Tibial nerve (tissue), 4 donors: ENCODE results near the gene SRRD. TPM values are rescaled to one million over a fixed set of nuclear protein-coding genes. Genes with fewer than 3 reads are reported as not detected.

Experiments
- DNase-seq, 2 donors: peaks; one replicate each; pipeline ENCODE4 v3.0.0-alpha.2; 2019; ENCODE audit warnings: low spot score in 2 of 2
- H3K27ac ChIP-seq, 4 donors: fragments of 200-600 bp; sonication (generic) in 3 of 4; one replicate each; pipeline ENCODE4 v1.5.1; 2017 to 2019; ENCODE audit warnings: mild to moderate bottlenecking in 1 of 4
- H3K27me3 ChIP-seq, 2 donors: fragments of 200-600 bp; sonication (generic) in 1 of 2; one replicate each; pipeline versions ENCODE4 v1.5.1 to v1.6.0; 2017 to 2019
- H3K36me3 ChIP-seq, 3 donors: fragments of 200-600 bp; sonication (generic); one replicate each; pipeline ENCODE4 v1.5.1; 2018 to 2019
- H3K4me1 ChIP-seq, 4 donors: fragments of 200-600 bp; sonication (generic) in 3 of 4; one replicate each; pipeline ENCODE4 v1.5.1; 2017 to 2019
- H3K4me3 ChIP-seq, 4 donors: fragments of 200-600 bp; sonication (generic) in 3 of 4; one replicate each; pipeline ENCODE4 v1.5.1; 2017 to 2019; ENCODE audit warnings: mild to moderate bottlenecking in 1 of 4, moderate library complexity in 1 of 4
- H3K9me3 ChIP-seq, 4 donors: fragments of 200-600 bp; sonication (generic) in 3 of 4; one replicate each; pipeline ENCODE4 v1.5.1; 2017 to 2019
- EP300 ChIP-seq, 2 donors: sonication (generic); formaldehyde crosslinking; IDR thresholded peaks; one replicate each; pipeline ENCODE4 v1.6.1; 2017; ENCODE audit warnings: antibody characterized with exemption in 2 of 2, mild to moderate bottlenecking in 1 of 2
- POLR2A ChIP-seq, 2 donors: fragments of 450-650 bp; IDR thresholded peaks; one replicate each; pipeline ENCODE4 v1.6.1; 2017; ENCODE audit warnings: antibody characterized with exemption in 2 of 2, mild to moderate bottlenecking in 2 of 2, moderate library complexity in 2 of 2
- WGBS, 2 donors: methylation state at CpG; one replicate each; pipeline ENCODE4 v1.1.5; 2018; 5-methylcytosine and 5-hydroxymethylcytosine counted together
- total RNA-seq, 4 donors: library from RNA; depleted of rRNA; stranded (reverse); fragments of >200 nt; gene quantifications; one replicate each; pipeline ENCODE4 v1.1.0, GENCODE V29; 2016
- TF ChIP-seq, protein P1 (sequence below), 5 experiments: fragments of 200-600 bp in 3 of 5; fragments of 450-650 bp in 2 of 5; sonication (generic) in 3 of 5; IDR thresholded peaks; one replicate each; pipeline ENCODE4 v1.5.1; 2016 to 2019; ENCODE audit warnings: antibody characterized with exemption in 5 of 5, mild to moderate bottlenecking in 3 of 5, moderate library complexity in 2 of 5

Gene SRRD
- total RNA-seq, 4 donors from 2014 or later = 9.0 to 17.7 (median 10.4) TPM

DNA sequence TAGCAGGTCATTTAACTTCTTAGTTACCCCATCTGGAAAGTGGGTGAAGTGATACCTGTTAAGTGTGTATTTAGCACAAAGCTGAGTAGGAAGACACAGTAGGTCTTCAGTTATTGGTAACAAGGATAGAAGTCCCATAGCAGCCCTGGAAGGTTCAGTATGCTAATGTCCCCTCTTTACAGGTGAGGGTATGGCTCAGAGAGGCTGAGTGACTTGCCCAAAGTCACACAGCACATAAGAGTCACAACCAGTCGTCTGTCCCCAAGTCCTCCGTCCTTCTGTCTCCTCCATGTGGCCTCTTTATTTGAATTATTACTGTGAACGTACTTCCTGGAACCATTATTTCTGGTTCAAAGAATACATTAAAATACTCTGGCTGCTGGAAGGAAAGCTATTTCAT lies 44.1 kb upstream of the SRRD start:
- H3K27ac ChIP-seq = no peak overlapping the region
- no peaks in the 10 kb centered on the region for H3K36me3 ChIP-seq
- TF ChIP-seq, protein P1, sequence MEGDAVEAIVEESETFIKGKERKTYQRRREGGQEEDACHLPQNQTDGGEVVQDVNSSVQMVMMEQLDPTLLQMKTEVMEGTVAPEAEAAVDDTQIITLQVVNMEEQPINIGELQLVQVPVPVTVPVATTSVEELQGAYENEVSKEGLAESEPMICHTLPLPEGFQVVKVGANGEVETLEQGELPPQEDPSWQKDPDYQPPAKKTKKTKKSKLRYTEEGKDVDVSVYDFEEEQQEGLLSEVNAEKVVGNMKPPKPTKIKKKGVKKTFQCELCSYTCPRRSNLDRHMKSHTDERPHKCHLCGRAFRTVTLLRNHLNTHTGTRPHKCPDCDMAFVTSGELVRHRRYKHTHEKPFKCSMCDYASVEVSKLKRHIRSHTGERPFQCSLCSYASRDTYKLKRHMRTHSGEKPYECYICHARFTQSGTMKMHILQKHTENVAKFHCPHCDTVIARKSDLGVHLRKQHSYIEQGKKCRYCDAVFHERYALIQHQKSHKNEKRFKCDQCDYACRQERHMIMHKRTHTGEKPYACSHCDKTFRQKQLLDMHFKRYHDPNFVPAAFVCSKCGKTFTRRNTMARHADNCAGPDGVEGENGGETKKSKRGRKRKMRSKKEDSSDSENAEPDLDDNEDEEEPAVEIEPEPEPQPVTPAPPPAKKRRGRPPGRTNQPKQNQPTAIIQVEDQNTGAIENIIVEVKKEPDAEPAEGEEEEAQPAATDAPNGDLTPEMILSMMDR (IDR thresholded peaks at IDR 0.05) = no peak
- no peak for TF ChIP-seq POLR2A (IDR thresholded peaks at IDR 0.05)
- TF ChIP-seq EP300 (IDR thresholded peaks at IDR 0.05) = no peak
- no peaks in the 10 kb centered on the region for H3K27me3 ChIP-seq
- no peaks in the 10 kb centered on the region for H3K9me3 ChIP-seq
- no peak overlapping the region for H3K4me3 ChIP-seq
- no peaks in the 10 kb centered on the region for H3K4me1 ChIP-seq
- WGBS, 2 donors = 67 to 77% methylated on average over 3 of the region's 3 CpGs
- no peak for DNase-seq

DNA sequence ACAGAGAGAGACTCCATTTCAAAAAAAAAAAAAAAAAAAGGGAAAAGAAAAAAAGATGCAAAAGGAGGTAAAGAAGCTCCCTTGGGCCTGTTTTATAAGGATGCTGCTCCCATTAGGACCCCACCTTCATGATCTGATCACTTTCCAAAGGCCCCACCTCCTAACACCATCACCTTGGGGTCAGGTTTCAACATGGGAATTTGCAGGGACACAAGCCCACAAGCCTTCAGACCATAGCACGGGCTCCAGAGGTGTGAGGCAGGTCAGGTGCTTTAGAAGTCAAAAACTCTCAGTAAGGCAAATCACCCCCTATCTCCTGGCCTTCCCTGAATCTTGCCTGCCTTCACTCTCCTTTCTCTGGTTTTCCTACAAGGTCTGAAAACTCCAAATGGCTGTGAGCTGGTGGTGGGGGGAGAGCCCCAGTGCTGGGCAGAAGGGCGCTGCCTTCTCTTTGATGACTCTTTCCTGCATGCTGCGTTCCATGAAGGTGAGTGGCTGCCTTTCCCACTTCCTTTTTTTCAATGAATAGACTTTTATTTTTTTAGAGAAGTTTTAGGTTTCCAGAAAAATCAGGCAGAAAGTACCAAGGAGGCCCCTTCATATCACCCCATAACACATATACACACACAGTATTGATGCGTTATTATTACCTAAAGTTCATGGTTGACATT lies 41.5 kb upstream of the SRRD start:
- WGBS, 2 donors = 78 to 84% methylated on average over 4 of the region's 4 CpGs

DNA sequence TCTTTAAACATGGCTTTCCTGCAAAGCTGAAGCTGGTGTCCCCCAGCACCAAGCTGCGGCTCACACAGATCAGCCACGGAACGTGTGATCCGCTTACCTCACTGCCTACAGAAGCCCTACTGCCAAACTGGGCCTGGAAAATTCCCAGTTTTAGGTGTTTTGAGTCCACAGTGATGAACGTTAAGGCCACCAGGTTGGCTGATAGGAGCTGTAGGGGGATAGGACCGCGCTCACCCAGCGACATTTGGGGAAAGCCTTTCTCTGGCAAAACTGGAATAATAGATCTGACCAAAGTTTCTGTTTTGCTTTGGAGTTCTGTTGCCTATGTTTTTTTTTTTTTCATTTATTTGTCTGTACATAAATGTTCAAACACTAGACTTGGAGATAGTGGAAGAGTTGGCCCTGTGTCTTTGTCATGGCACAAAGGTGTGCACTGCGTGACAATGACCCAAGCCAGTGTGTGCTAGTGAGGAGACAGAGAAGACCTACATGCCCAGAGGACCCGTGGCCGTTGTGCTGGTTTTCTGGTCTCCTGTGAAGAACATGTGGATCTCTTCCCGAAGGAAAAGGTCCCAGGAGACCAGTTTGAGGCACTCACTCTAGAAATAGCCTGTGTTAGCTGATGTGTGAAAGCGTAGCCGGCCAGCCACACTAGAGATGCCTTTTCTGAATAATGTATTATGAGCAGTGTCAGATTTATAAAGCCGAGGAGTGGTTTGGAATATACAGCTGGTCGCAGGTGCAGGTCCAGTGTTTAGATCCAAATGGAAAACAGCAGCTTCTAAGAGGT lies 39.6 kb upstream of the SRRD start:
- Histone ChIP-seq H3K4me3 (no peak overlapping the region), H3K27ac (no peak overlapping the region), H3K27me3 (no peaks in the 10 kb centered on the region), H3K9me3 (no peaks in the 10 kb centered on the region), H3K4me1 (no peaks in the 10 kb centered on the region), H3K36me3 (peaks cover 0 to 6% (median 0%) of the 10 kb centered on the region in 3 donors)
- TF ChIP-seq EP300 (IDR thresholded peaks at IDR 0.05) (no peak), POLR2A (IDR thresholded peaks at IDR 0.05) (no peak)
- TF ChIP-seq, protein P1 (IDR thresholded peaks at IDR 0.05) = no peak
- DNase-seq = no peak
- WGBS, 2 donors = 91 to 92% methylated on average over 16 of the region's 16 CpGs

More for the DNA sequence above, 41.5 kb upstream of the SRRD start:
- Histone ChIP-seq H3K4me3 (no peak overlapping the region), H3K36me3 (peaks cover 0 to 6% (median 0%) of the 10 kb centered on the region in 3 donors), H3K4me1 (no peaks in the 10 kb centered on the region), H3K27ac (no peak overlapping the region), H3K27me3 (no peaks in the 10 kb centered on the region), H3K9me3 (no peaks in the 10 kb centered on the region)
- no peak for DNase-seq
- TF ChIP-seq EP300 (IDR thresholded peaks at IDR 0.05) = no peak
- TF ChIP-seq, protein P1 (IDR thresholded peaks at IDR 0.05) = no peak
- TF ChIP-seq POLR2A (IDR thresholded peaks at IDR 0.05) = no peak

DNA sequence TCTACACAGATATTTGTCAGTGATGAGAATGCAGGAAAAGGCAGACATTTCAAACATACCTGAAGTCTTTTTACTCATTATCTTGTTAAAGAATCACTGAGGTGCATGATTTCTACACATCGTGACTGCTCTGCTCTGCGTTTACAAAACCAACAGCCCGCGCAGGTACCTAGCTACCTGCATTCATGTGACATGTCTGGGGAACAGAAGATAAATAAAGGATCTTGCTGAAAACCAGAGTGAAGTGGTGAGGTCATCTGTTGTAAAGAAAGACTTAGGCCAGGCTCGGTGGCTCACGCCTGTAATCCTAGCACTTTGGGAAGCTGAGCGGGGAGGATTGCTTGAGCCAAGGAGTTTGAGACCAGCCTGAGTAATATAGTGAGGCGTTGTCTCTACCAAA lies 38.9 kb upstream of the SRRD start:
- no peak overlapping the region for H3K27ac ChIP-seq
- TF ChIP-seq, protein P1 (IDR thresholded peaks at IDR 0.05) = no peak
- TF ChIP-seq EP300 (IDR thresholded peaks at IDR 0.05) = no peak
- 91 to 94% methylated on average over 8 of the region's 8 CpGs for WGBS, 2 donors
- H3K4me1 ChIP-seq = no peaks in the 10 kb centered on the region
- no peaks in the 10 kb centered on the region for H3K27me3 ChIP-seq
- DNase-seq = no peak
- H3K36me3 ChIP-seq = peaks cover 0 to 10% (median 0%) of the 10 kb centered on the region in 3 donors
- no peaks in the 10 kb centered on the region for H3K9me3 ChIP-seq
- H3K4me3 ChIP-seq = no peak overlapping the region
